MCF 10A (cell line): ENCODE results near the gene BSDC1. TPM values are rescaled to one million over a fixed set of nuclear protein-coding genes. Genes with fewer than 3 reads are reported as not detected.

Source experiments
- BruUV-seq: library from RNA; stranded (reverse); fragments of 400-500 nt; replicated peaks from 2 replicates; lab custom pipeline; 2021; lab: Mats Ljungman, UMichigan
- CTCF ChIA-PET: fragments of 300-600 bp; sonication (Branson Sonifier 250); formaldehyde crosslinking; extraction: SDS; loops from one replicate; lab custom pipeline; 2021; ENCODE audit warnings: antibody characterized with exemption, inconsistent platforms; lab: Yijun Ruan, JAX
- POLR2A ChIA-PET: fragments of 300-600, 350-650 bp; sonication (Branson Sonifier 250); formaldehyde crosslinking; extraction: SDS; loops from one replicate; lab custom pipeline; 2020; ENCODE audit warnings: antibody characterized with exemption, inconsistent platforms; lab: Yijun Ruan, JAX
- DNase-seq: peaks from one replicate; pipeline ENCODE4 v3.0.0-alpha.2; 2018; ENCODE audit not compliant: unreplicated experiment
- H3K27ac Mint-ChIP-seq: one replicate; pipeline ENCODE4 v1.8.0; 2022; ENCODE audit warnings: mild to moderate bottlenecking, low read depth, mixed read lengths; ENCODE audit not compliant: unreplicated experiment
- H3K27me3 Mint-ChIP-seq: one replicate; pipeline ENCODE4 v1.8.0; 2022; ENCODE audit warnings: mixed read lengths; ENCODE audit not compliant: insufficient read depth, unreplicated experiment
- H3K36me3 Mint-ChIP-seq: one replicate; pipeline ENCODE4 v1.8.0; 2022; ENCODE audit warnings: mild to moderate bottlenecking, moderate library complexity, mixed read lengths; ENCODE audit not compliant: insufficient read depth, unreplicated experiment
- H3K4me1 Mint-ChIP-seq: one replicate; pipeline ENCODE4 v1.8.0; 2022; ENCODE audit warnings: mixed read lengths; ENCODE audit not compliant: insufficient read depth, unreplicated experiment
- H3K4me3 Mint-ChIP-seq: one replicate; pipeline ENCODE4 v1.8.0; 2022; ENCODE audit warnings: mild to moderate bottlenecking, moderate library complexity, mixed read lengths; ENCODE audit not compliant: unreplicated experiment
- H3K9me3 Mint-ChIP-seq: one replicate; pipeline ENCODE4 v1.8.0; 2022; ENCODE audit warnings: mixed read lengths; ENCODE audit not compliant: unreplicated experiment
- intact Hi-C: fragments of 100-400 bp; cut with micrococcal nuclease; formaldehyde crosslinking; loops from 2 replicates; pipeline ENCODE4 v1.14.1; 2022
- total RNA-seq: library from RNA; stranded (reverse); gene quantifications from 2 replicates; pipeline ENCODE4 v1.2.3, GENCODE V29; 2022
- TF ChIP-seq, protein P1 (sequence below): fragments of 200-600 bp; IDR thresholded peaks from one replicate; pipeline ENCODE4 v1.8.0; 2022; ENCODE audit warnings: antibody characterized with exemption, mild to moderate bottlenecking; ENCODE audit not compliant: unreplicated experiment

BSDC1 gene
- total RNA-seq, 1 experiment from 2014 or later: 52.6 TPM

DNA sequence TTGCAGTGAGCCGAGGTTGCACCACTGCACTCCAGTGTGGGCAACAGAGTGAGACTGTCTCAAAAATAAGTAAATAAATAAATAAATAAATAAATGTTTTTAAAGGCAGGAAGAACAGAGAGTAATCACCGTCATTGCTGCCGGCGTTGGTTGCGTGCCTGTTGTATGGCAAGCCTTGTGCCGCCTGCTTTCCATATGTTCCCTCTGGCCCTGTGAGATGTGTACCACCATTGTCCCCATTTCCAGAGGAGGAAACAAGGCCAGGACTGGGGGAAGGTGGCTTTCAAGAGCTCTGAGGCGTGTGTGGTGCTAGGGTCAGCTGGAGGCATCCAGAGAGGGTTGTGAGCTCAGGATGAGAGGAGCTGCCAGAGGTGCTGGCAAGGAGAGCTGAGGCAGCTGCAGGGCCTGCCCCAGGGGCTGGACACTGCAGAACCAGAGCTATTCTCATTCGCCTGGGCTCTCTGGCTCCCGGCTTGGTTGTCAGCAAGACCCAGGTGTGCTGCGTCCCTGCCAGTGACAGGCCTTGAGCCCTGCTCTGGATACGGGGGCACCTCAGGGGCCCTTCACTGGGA is 53.0 kb downstream of the BSDC1 start:
- H3K36me3 Mint-ChIP-seq: no peaks in the 10 kb centered on the region
- intact Hi-C loops: no loop called here
- TF ChIP-seq, protein P1, sequence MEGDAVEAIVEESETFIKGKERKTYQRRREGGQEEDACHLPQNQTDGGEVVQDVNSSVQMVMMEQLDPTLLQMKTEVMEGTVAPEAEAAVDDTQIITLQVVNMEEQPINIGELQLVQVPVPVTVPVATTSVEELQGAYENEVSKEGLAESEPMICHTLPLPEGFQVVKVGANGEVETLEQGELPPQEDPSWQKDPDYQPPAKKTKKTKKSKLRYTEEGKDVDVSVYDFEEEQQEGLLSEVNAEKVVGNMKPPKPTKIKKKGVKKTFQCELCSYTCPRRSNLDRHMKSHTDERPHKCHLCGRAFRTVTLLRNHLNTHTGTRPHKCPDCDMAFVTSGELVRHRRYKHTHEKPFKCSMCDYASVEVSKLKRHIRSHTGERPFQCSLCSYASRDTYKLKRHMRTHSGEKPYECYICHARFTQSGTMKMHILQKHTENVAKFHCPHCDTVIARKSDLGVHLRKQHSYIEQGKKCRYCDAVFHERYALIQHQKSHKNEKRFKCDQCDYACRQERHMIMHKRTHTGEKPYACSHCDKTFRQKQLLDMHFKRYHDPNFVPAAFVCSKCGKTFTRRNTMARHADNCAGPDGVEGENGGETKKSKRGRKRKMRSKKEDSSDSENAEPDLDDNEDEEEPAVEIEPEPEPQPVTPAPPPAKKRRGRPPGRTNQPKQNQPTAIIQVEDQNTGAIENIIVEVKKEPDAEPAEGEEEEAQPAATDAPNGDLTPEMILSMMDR: no peak
- no peaks in the 10 kb centered on the region for H3K27me3 Mint-ChIP-seq
- no TSS peak for BruUV-seq
- H3K27ac Mint-ChIP-seq: no peak overlapping the region
- ChIA-PET CTCF (no interaction called here), POLR2A (interaction anchor here (0.6 kb wide), 1 partner anchor 889 kb away, joined by 3 read pairs; no protein-coding TSS in a partner anchor)
- H3K4me1 Mint-ChIP-seq: no peaks in the 10 kb centered on the region
- H3K4me3 Mint-ChIP-seq: no peak overlapping the region
- H3K9me3 Mint-ChIP-seq: no peaks in the 10 kb centered on the region
- no peak for DNase-seq

DNA sequence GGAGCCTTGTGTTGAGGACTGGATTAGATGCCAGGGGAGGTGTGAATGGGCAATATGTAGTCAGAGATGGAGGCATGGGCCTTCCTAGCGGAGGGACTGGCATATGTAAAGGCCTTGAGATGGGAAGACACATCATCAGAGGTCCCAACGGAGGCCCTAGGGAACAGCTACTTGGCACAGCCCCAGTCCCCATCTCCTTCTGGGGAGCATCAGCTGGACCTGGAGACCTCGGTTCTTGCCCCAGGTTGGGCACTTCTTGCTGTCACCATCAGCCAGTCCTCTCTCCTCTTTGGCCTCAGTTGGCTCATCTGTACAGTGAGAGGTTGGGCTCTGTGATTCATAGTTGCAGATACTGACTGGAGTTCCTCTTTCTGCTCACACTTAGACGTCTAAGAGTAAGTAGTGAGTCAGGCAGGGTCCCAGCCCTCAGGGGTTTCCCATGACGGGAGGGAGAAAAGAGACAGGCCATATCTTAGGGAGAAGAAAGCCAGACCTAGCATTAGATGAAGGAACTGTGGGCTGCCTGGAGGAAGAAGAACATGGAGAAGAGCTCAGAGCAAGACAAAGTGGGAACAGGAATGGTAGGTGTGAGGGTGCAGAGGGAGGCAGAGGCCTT is 54.8 kb downstream of the BSDC1 start:
- no peaks in the 10 kb centered on the region for H3K36me3 Mint-ChIP-seq
- no peaks in the 10 kb centered on the region for H3K27me3 Mint-ChIP-seq
- ChIA-PET CTCF (no interaction called here), POLR2A (no interaction called here)
- no TSS peak for BruUV-seq
- H3K4me3 Mint-ChIP-seq: no peak overlapping the region
- no peak overlapping the region for H3K27ac Mint-ChIP-seq
- intact Hi-C loops: no loop called here
- H3K9me3 Mint-ChIP-seq: no peaks in the 10 kb centered on the region
- DNase-seq: no peak
- TF ChIP-seq, protein P1: no peak
- H3K4me1 Mint-ChIP-seq: no peaks in the 10 kb centered on the region

DNA sequence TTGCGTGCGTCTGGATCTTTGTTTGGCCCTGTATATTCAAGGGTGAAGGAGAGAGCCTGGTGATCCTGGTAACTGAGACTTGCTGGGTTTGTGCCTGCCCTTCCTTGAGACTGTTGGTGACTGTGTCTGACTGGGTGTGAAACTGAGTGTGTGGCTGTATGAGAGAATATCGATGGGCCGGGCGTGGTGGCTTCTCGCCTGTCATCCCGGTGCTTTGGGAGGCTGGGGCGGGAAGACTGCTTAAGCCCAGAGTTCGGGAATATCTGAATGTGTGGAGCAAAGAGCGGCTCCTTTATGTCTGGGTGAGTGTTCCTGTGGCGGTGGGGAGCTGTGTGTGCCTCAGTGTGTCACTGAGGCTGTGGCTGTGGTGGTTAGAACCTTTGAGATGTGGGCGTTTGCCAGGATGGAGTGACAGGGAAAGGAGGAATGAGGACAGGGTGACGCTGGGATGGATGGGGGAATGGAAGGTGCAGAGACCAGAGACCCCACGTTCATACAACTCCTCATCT is 55.5 kb downstream of the BSDC1 start:
- no peaks in the 10 kb centered on the region for H3K36me3 Mint-ChIP-seq
- no peak overlapping the region for H3K4me3 Mint-ChIP-seq
- H3K27me3 Mint-ChIP-seq: no peaks in the 10 kb centered on the region
- DNase-seq: no peak
- TF ChIP-seq, protein P1: no peak
- no peak overlapping the region for H3K27ac Mint-ChIP-seq
- no peaks in the 10 kb centered on the region for H3K9me3 Mint-ChIP-seq
- no peaks in the 10 kb centered on the region for H3K4me1 Mint-ChIP-seq
- intact Hi-C loops: no loop called here
- POLR2A ChIA-PET: no interaction called here
- CTCF ChIA-PET: no interaction called here
- BruUV-seq: no TSS peak

DNA sequence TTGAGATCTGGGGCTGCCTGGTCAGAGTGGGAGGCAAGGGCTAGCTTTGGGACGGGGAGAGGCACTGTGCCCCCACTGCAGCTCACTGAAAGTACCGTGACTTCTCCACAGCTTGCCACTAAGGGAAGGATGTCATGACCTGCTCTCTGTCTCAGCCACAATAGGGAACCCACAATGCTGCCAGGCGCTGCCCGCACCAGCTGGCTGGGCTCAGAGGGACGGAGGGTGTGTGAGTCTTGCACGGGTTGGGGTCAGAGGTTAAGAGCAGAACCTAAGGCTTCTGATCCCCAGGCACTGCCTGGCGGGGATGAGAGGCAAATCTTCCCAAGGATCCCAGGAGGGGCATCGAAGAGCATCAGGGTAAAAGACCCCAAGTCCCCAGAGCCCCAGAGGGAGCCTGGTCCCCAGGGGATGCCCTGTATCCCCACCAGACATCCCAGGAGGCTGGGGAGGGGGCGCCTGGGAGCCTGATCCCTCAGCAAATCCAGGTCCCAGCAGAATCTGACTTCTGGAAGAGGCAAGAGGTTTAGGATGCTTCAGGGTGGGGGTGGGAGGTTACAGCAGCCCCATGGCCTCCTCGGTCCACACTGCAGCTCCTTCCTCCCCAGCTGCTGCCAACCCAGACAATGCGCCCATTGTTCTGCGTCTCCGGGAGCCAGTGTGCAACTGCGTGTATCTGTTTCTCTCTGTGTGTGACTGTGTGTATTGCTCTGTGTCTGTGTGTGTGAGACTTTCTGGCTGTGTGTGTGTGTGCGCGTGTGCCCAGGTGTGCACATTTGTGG is 56.2 kb downstream of the BSDC1 start:
- Mint-ChIP-seq H3K27me3 (no peaks in the 10 kb centered on the region), H3K27ac (no peak overlapping the region), H3K36me3 (no peaks in the 10 kb centered on the region), H3K4me1 (no peaks in the 10 kb centered on the region), H3K4me3 (no peak overlapping the region), H3K9me3 (no peaks in the 10 kb centered on the region)
- intact Hi-C loops: no loop called here
- no peak for DNase-seq
- CTCF ChIA-PET: no interaction called here
- no TSS peak for BruUV-seq
- TF ChIP-seq, protein P1: no peak
- POLR2A ChIA-PET: no interaction called here
